GM19467 (cell line): ENCODE data around the gene TIGD4.
A peak's percentile ranks its signal among the peaks of the same experiment; 100 is the strongest.

ENCODE experiments used
- ATAC-seq: cut with Tn5 transposase; IDR thresholded peaks from one replicate; pipeline ENCODE4 v1.9.1; 2021; ENCODE audit warnings: mild to moderate bottlenecking, moderate library complexity; ENCODE audit not compliant: unreplicated experiment

The TIGD4 gene

DNA sequence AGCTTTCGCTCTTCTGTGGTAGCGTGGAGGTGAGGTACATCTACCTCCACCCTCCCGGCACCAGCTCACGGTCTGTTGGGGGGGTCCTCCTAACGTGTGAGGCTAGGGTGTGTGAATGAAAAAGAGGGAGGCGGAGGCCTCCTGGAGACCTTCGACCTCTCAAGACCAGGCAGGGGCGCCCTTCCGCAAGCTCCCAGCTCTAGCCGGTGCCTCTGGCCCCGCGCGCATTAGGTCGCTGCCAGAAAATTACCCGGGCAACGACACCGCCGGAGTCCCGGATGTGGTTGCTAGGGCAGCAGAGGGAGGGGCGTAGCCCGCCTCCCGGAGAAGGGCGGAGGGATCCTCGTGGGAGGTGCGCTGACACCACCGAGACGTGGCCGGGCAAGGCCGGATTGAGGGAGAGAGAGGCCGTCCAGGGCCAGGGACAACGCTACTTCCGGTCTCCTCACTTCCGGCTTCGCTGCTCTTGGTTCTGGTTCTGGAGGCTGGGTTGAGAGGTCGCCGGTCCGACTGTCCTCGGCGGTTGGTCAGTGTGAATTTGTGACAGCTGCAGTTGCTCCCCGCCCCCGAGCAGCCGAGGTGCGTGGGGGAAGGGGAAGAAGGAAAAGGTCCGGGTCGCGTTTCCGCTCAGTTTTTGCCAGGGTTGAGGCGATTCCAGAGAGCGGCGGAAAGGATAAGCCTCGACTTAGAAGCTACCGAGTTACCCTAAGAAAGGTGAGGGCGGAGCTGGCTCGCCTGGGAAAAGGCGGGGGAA lies at the start of gene TIGD4, which contains the start of gene ARFIP1:
TSS of gene TIGD4 (minus strand) at position 218 of the 754 bp plus-strand sequence. CDS start 8,726 bp downstream, outside the sequence.
TSS of gene ARFIP1 (plus strand) at position 442 of the 754 bp plus-strand sequence. CDS start 49,680 bp downstream, outside the sequence.
- ATAC-seq: peak; percentile 93

DNA sequence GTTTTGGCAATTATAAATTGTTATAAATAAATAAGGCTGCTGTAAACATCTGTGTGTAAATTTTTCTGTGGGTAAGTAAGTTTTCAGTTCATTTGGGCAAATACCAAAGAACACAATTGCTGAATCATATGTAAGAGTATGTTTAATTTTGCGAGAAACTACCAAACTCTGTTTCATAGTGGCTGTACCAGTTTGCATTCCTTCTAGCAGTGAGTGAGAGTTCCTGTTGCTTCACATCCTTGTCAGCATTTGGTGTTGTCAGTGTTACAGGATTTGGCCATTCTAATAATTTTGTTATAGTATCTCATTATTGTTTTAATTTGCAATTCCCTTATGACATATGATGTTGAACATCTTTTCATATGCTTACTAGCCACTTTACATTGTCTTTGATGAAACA lies 48.6 kb upstream of the TIGD4 start:
- no peak for ATAC-seq

DNA sequence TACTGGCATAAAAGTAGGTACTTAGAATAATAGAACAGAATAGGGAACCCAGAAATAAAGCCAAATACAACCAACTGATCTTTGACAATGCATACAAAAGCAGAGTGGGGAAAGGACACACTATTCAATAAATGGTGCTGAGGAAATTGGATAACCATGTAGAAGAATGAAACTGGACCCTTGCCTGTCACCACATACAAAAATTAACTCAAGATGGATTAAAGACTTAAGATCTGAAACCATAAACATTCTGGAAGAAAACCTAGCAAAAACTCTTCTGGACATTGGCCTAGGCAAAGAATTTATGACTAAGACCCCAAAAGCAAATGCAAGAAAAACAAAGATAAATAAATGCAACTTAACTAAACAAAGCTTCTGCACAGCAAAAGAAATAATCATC lies 45.8 kb upstream of the TIGD4 start:
- no peak for ATAC-seq

DNA sequence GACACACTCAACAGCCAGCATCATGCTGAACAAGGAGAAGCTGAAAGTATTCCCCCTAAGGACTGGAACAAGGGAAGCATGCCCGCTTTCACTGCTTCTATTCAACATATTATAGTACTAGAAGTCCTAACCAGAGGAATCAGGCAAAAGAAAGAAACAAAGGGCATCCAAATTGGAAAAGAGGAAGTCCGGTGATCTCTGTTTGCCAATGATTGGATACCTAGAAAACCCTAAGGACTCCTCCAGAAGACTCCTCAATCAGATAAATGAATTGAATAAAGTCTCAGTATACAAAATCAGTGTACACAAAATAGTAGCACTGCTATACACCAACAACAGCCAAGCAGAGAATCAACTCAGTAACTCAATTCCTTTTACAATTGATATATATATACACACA lies 45.0 kb upstream of the TIGD4 start:
- ATAC-seq: no peak

DNA sequence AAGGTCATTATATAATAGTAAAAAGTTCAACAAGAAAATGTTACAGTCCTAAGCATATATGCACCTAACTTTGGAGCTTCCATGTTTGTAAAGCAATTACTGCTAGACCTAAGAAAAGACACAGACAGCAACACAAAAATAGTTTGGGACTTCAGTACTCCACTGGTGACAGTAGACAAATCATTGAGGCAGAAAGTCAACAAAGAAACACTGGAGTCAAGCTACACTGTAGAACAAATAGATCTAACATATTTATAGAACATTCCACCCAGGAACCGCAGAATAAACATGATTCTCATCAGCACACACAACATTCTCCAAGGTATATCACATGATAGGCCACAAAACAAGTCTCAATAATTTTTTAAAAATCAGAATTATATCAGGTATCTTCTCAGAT lies 42.8 kb upstream of the TIGD4 start:
- no peak for ATAC-seq

DNA sequence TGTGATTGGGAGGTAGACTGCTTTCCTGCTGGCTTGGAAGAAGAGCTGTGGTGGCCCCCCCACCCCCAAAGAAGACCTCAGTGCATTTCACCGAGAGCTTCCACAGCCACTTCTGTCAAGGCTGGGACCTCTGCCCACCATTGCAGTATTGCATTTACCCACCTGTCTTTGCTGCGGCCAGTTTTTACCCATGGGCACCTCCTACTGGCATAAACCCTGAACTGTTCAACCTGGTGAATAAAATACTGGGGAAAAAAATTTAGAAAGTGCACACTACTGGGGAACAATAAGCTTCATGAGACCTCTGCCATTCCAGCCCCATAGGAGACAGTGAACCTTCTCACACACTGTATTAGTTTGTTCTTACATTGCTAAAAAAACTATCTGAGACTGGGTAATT lies 40.5 kb upstream of the TIGD4 start:
- ATAC-seq: no peak

DNA sequence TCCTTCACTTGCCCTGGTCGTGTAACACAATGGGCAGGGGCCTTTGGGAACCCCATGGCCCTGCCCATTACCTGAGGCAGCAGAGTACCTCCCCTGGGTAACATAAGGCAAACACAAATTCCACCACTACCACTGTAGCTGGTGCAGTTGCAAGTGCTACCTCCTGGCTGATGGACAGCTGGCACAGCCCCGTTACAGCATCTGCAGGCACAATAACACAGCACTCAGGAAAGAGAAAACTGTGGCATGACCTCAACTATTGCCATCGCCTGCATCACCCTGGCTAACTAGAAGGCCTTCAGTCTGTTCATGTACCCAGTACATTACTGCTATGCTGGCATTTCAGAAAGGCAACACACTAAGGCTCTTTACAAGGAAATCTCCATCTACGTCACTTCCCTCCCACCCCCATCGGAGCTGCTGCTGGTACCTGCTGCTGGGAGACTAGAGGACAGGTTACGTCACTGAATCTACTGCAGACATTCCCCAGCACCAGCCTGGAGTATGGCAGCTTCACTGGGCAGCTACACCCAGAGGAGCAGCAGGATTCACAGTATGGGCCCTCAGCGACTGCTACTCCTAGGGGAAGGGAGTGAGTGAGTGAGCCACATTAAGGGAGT lies 39.6 kb upstream of the TIGD4 start:
- ATAC-seq: no peak

DNA sequence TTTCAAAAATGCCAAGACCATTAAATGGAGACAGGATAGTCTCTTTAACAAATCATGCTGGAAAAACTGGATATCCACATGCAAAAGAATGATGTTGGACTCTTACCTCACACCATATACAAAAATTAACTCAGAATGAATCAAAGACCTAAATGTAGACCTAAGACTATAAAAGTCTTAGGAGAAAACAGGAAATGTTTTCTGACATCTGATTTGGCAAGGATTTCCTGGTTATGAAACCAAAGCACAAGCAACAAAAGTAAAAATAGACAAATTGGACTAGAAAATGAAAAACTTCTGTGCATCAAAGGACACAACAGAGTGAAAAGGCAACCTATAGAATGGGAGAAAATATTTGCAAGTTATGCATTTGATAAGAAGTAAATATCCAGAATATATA lies 37.8 kb upstream of the TIGD4 start:
- no peak for ATAC-seq

DNA sequence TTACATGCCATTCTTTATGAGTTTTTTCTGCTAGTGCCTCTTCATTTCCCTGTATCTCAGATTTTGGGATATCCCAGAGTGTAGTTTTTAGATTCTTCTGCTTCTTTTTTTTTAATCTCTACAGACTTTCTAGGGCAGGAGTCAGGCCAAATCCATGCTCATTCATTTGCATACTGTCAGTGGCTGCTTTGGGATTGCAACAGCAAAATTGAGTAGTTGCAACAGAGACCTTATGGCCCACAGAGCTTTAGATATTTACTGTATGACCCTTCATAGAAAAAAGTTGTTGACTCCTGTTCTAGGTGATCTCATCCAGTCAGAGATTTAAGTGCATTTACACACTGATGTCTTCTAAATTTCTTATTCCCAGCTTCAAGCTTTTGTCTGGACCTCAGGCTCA lies 35.5 kb upstream of the TIGD4 start:
- no peak for ATAC-seq

DNA sequence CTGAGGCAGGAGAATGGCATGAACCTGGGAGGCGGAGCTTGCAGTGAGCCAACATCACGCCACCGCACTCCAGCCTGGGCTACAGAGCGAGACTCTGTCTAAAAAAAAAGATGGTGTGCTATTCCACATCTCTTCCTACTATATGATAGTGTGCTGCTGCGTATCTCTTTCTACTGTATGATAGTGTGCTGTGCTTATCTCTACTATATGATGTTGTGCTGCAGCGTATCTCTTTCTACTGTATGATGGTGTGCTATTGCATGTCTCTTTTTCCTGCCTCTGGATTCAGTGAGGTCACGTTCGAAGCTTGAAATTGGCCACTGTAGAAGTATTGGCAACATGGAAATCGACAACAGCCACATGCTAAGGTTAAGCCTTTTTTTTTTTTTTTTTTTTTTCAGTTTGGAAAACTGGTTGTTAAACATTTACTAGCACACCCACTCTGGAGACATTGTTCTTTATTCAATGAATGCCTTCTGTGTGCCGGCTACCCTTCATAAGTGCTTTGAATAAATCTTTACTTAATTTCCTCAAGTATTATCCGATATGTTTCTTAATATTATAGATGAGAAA lies 31.3 kb upstream of the TIGD4 start:
- ATAC-seq: no peak

DNA sequence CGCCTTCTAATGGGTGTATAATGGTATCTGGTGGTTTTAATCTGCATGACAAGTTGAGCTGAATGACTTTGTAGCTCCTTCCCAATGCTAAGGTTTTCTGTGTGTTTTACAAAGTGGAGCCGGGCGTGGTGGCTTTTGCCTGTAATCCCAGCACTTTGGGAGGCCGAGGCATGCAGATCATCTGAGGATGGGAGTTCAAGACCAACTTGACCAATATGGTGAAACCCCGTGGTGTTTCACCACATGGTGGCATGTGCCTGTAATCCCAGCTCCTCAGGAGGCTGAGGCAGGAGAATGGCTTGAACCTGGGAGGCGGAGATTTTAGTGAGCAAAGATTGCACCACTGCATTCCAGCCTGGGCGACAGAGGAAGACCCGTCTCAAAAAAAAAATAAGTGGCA lies 29.1 kb upstream of the TIGD4 start:
- no peak for ATAC-seq

DNA sequence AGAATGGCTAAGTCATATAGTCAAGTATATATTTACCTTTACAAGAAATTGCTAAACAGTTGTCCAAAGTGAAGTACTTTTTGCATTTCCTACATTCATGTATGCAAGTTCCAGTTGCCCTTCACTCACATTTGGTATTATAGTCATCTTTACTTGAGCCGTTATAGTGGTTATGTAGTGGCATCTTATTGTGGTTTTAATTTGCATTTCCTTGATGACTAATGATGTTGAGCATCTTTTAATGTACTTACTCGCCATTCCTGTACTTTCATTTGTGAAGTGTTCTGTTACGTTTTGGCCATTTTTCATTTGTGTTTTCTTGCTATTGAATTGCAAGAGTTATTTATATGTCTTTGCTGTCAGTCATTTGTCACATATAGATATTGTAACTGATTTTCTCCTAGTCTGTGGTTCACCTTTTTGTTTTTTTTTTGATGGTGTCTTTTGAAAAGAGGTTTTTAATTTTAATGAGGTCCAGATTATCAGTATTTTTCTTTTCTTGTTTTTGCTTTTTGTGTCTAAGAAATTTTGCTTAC lies 27.8 kb upstream of the TIGD4 start:
- ATAC-seq: no peak

DNA sequence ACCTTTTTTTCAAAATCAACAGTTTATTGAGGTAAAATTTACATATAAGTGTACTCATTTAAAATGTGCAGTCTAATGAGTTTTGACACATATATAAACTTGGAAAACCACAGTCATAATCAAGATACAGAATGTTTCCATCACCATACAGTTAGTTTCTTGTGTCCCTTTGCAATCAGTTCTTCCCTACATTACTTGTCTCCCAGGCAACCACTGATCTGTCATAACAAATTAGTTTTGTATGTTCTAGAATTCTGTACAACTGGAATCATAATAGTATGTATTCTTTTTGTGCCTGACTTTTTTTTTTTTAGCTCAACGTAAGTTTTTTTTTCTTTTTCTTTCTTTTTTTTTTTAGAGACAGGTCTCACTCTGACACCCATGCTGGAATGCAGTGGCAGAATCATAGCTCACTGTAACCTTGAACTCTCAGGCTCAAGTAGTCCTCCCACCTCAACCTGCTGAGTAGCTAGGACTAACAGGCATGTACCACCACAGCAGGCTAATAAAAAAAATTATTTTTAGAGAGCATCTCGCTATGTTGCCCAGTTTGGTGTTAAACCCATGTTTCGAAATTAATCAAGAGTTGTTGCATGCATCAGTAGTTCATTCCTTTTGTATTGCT lies 27.1 kb upstream of the TIGD4 start:
- ATAC-seq: no peak

DNA sequence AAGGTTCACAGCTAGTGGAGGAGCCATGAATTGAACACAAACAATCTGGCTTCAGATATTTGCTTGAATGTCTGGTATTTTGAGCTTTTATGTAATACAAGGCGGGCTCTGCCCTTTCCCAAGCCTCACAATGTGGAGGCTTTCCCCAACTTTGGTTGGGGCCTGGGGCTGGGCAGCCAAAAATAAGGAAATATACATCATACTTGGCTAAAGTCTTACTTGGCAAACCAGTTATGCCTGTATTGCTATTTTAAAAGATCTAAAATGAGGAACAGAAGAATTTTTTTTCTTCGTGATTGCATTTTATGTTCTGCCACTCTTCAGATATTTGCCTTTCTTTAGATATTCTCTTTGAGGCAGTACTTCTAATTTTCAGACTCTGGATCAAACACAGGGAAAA lies 26.3 kb upstream of the TIGD4 start:
- ATAC-seq: no peak

DNA sequence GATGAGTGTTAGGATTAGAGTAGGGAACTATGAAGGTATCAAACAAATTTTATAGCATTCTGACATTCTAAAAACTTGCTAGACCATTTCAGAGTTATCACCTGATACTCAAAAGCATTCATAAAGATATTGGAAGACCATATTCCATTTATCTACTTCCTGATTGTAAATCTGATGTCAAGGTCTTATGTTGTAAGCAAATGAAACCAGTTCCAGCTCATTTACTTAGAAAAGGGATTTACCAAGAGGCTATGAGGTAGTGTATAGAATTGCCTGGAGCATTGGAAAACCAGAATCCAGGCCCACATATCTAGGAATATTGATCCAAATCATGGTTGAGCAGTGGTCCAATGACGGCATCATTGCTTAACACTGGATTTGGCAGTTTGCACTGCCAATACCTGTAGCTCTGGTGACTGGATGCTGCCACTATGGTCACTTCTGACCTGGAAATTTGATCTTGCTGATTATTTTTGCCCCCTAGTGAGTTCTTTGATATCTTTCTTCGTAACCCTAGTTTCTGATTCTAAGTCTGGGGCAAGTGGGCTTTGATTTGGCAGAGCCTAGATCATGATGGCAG lies 25.6 kb upstream of the TIGD4 start:
- no peak for ATAC-seq

DNA sequence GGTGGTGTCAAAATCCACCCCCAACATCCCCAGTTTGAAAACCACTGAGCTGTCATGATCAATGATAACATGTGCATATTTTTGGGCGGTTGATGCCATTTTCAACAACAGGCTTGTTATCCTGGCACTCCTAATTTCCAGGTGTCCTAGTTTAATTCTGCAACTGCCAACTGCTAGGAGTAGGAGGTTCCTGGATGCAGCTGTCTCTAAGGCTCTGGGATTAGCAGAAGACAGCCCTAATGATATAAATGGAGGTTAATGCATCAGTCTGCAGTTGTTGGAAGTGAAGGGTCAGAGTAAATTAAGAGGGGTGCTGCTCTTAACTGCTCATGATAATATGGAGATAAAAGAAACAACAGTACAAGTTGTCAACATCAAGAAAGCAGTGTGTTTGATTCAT lies 24.0 kb upstream of the TIGD4 start:
- no peak for ATAC-seq

DNA sequence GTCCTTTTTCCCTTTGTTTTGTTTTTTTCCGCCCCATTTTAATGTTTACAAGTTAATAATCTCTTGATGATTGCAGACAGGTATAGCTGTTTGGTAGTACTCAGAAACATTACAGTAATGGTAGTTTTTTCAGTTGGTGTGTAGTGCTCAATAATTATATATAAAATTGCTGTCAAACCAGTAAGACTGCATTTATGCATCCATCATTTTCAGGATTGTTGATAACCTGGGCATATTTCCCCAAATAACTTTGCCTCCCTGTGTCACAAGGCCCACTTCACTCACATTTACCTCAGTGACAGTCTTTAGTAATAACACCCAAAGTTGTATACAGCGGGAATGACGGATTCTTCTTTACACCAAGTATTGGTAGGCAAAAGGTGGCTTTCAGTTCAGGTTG lies 16.4 kb upstream of the TIGD4 start:
- ATAC-seq: no peak

DNA sequence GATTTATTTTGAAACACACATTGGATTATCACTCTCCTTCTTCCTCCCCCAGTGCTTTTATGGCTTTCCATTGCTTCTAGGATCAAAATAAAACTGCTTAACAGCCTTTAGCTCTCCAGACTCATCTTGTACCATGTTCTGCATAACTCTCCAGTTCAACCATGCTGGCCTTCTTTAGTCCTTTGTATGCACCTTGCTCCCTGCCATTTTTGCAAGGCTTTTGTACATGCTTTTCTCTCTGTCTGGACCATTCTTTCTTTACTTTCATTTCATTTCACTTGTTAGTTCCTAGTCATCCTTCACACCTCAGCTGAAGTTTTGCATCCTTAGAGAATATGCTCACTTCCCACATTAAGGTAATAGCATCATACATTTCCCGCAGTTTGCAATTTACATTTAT lies 7.1 kb upstream of the TIGD4 start:
- ATAC-seq: no peak

DNA sequence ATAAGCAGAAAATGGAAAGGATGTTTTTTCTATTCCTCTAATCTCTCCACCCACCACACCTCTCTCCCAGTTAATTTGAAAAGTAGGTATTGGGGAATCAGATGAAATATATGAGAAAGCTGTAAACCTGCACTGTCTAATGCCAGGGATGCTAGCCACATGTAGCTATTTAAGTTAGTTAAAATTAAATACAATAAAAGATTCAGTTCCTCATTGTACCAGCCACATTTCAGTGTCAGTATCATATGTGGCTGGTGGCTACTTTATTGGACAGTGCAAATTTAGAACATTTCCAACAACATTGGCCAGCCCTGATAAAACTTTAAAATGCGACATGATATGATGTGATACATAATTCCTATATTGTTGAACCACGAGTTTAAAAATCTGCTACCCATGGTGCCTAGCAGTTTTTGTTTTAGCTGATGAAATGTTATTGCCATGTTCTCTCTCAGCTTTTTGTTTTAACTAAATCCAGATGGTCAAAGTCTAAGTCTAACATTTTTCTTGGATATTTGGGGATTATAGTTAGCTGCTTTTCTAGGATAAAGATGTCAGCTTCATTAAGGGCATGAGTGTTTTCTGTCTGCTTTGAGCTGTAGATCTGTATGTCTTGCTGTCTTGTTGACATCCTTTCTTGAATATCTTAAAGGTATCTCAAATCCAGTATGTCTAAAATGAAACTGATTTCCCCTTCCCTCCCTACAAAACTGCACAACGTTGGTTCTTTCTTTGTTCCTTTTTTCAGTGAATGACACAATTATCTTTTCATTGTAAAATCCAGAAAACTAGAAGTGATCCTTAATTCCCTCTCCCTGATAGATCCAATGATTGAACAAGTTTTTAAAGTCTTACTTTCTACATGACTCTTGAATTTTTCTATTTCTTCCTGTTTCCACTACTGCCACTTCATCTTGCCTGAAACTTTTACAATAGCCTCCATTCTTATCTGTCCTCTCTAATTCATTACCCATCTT lies 6.4 kb upstream of the TIGD4 start:
- ATAC-seq: no peak
